ENCODE data around the gene TMPRSS13. TPM values are rescaled to one million over a fixed set of nuclear protein-coding genes. Genes with fewer than 3 reads are reported as not detected.

TMPRSS13 gene
- total RNA-seq, 1 donor from 2014 or later, result 5.7 TPM

DNA sequence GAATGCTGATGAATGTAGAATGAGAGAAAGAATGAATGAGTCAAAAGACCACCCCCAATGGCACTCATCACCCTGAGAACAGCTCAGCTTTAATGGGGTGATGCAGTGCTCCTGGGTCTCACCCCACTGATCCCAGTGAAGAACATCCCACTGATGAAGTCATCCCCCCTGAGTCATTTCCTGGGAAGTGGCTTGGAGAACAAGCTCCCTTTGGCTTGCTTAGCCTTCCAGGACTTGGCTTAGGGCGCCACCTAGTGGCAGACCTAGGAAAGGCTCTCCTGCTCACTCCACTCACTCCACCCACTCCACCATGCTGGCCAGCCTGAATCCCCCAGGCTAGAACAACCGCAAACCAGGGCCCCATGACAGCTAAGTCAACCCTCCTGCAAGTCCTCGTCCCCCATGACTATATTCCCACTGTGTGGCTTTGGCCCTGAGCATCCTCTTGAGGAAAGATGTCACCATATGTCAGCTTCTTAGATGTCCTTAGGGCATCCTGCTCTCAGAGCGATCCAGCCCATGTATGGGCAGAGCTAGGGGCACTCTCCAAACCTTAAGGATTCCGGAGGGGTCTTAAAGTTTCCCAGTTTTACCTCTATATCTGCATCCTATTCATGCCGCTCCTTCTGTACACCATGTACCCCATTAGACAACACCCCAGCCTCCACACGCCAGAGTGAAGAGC lies 17.8 kb upstream of the TMPRSS13 start:
- TF ChIP-seq, protein P1, sequence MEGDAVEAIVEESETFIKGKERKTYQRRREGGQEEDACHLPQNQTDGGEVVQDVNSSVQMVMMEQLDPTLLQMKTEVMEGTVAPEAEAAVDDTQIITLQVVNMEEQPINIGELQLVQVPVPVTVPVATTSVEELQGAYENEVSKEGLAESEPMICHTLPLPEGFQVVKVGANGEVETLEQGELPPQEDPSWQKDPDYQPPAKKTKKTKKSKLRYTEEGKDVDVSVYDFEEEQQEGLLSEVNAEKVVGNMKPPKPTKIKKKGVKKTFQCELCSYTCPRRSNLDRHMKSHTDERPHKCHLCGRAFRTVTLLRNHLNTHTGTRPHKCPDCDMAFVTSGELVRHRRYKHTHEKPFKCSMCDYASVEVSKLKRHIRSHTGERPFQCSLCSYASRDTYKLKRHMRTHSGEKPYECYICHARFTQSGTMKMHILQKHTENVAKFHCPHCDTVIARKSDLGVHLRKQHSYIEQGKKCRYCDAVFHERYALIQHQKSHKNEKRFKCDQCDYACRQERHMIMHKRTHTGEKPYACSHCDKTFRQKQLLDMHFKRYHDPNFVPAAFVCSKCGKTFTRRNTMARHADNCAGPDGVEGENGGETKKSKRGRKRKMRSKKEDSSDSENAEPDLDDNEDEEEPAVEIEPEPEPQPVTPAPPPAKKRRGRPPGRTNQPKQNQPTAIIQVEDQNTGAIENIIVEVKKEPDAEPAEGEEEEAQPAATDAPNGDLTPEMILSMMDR (IDR thresholded peaks at IDR 0.05; ENCODE audit: unreplicated experiment), result peak; percentile 91
- H3K4me1 Mint-ChIP-seq (ENCODE audit: low read depth), result peaks cover 4% of the 10 kb centered on the region
- H3K36me3 Mint-ChIP-seq (ENCODE audit: insufficient read depth), result no peaks in the 10 kb centered on the region
- peak overlapping the region; percentile 58 for H3K27ac Mint-ChIP-seq
- no peak overlapping the region for H3K4me3 Mint-ChIP-seq (ENCODE audit: low read depth)
- peak; percentile 92 for DNase-seq (ENCODE audit: low spot score, unreplicated experiment)
- H3K27me3 Mint-ChIP-seq, result peaks cover 12% of the 10 kb centered on the region
- peaks cover 6% of the 10 kb centered on the region for H3K9me3 Mint-ChIP-seq (ENCODE audit: low read depth)

GRCh38 chr11:117946156-117946841 lies 17.1 kb upstream of the TMPRSS13 start:
- Mint-ChIP-seq H3K36me3 (ENCODE audit: insufficient read depth) (no peaks in the 10 kb centered on the region), H3K27ac (peak overlapping the region; percentile 14), H3K9me3 (ENCODE audit: low read depth) (peaks cover 6% of the 10 kb centered on the region), H3K27me3 (peaks cover 9% of the 10 kb centered on the region), H3K4me3 (ENCODE audit: low read depth) (no peak overlapping the region), H3K4me1 (ENCODE audit: low read depth) (peaks cover 4% of the 10 kb centered on the region)
- TF ChIP-seq, protein P1 (IDR thresholded peaks at IDR 0.05; ENCODE audit: unreplicated experiment), result no peak
- DNase-seq (ENCODE audit: low spot score, unreplicated experiment), result no peak

DNA sequence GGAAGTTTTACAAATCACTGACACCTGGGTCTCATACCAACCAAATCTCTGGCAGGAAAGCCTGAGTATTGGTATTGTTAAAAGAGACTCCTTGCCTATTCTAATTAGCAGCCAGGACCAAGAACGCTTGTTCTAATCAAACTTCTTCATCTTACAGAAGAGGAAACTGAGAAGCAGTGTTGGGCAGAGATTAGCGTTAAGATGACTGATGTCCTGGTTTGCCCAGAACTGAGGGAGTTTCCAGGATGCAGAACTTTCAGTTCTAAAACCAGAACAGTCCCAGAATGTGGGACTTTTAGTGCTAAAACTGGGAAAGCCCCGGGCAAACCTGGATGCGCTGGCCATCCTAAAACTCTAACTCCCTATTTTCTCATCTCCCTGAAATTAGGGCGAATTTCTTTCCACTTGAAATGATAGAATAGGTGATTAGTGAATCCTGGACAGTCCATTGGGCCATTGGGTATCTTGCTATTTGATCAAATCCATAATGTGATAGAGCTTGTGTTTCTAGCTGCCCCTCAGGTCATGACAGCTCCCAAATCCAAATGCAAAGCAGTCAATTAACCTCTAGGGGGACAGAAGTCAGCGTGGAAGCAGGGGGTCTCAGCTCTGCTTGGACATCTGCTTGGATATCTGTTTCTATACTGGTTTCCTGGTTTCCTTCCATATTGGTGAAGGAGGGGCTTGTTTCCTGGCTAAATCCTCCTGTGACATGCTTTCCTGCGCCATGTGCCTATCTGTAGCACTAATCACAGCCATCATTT lies 16.0 kb upstream of the TMPRSS13 start:
- TF ChIP-seq, protein P1 (IDR thresholded peaks at IDR 0.05; ENCODE audit: unreplicated experiment), result peak; percentile 46
- Mint-ChIP-seq H3K9me3 (ENCODE audit: low read depth) (peaks cover 6% of the 10 kb centered on the region), H3K27ac (no peak overlapping the region), H3K36me3 (ENCODE audit: insufficient read depth) (no peaks in the 10 kb centered on the region), H3K4me3 (ENCODE audit: low read depth) (no peak overlapping the region), H3K27me3 (peaks cover 4% of the 10 kb centered on the region), H3K4me1 (ENCODE audit: low read depth) (no peaks in the 10 kb centered on the region)
- DNase-seq (ENCODE audit: low spot score, unreplicated experiment), result no peak

- Mint-ChIP-seq H3K27me3 (peaks cover 7% of the 10 kb centered on the region), H3K9me3 (ENCODE audit: low read depth) (peaks cover 6% of the 10 kb centered on the region), H3K4me1 (ENCODE audit: low read depth) (no peaks in the 10 kb centered on the region), H3K27ac (no peak overlapping the region), H3K4me3 (ENCODE audit: low read depth) (no peak overlapping the region), H3K36me3 (ENCODE audit: insufficient read depth) (no peaks in the 10 kb centered on the region)
- no peak for DNase-seq (ENCODE audit: low spot score, unreplicated experiment)
- TF ChIP-seq, protein P1 (IDR thresholded peaks at IDR 0.05; ENCODE audit: unreplicated experiment), result no peak
These were observed 15.4 kb upstream of the TMPRSS13 start for GRCh38 chr11:117944554-117944953.

DNA sequence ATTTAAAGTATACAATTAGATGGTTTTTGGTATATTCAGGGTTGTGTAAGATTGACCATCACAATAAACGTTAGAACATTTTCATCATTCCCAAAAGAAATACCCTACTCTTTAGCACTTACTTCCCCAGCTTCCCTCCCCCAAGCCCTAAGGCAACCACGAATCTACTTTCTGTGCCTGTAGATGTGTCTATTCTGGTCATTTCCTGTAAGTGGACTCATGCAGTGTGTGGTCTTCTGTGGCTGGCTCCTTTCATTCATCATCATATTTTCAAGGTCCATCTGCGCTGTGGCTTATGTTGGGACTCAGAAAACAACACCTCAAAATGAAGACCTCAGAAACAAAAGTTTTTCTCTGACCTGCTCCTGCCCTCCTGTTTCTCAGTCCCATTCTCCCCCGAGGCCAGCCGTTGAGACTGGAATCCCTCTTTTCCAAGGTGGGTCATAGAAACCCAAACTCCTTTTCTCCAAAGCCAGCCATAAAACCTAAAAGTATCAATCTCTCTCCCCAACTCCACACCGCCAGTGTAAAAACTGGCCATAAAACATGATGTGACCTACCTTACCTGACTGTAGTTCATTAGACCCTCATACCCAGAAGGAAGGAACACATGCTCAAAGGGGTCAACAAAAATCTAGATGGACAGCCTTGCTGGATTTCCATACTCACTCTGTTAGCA lies 12.9 kb upstream of the TMPRSS13 start:
- DNase-seq (ENCODE audit: low spot score, unreplicated experiment), result no peak
- Mint-ChIP-seq H3K36me3 (ENCODE audit: insufficient read depth) (no peaks in the 10 kb centered on the region), H3K27me3 (peaks cover 3% of the 10 kb centered on the region), H3K4me3 (ENCODE audit: low read depth) (no peak overlapping the region), H3K9me3 (ENCODE audit: low read depth) (peaks cover 6% of the 10 kb centered on the region), H3K27ac (no peak overlapping the region), H3K4me1 (ENCODE audit: low read depth) (peaks cover 2% of the 10 kb centered on the region)
- TF ChIP-seq, protein P1 (IDR thresholded peaks at IDR 0.05; ENCODE audit: unreplicated experiment), result no peak

Measured in progenitor cell of endocrine pancreas (in vitro differentiated cells).